ENCODE measurements around the gene GTF2IRD2.
"Not testable (repeated sequence)": the region's sequence is repeated elsewhere in the genome, so short reads cannot be mapped to it uniquely, and the experiment has no call there.

GRCh38 chr7:74789200-74789736 is 62.1 kb downstream of the GTF2IRD2 start:
- not testable (repeated sequence) for TF ChIP-seq POLR2A, POLR2AphosphoS5 (IDR thresholded peaks at IDR 0.05; ENCODE audit: low read depth, low read length)

Measured in GM12892 (cell line).